Kidney epithelial cell (primary cell): ENCODE data around the gene KIFC1. TPM values are rescaled to one million over a fixed set of nuclear protein-coding genes. Genes with fewer than 3 reads are reported as not detected.

ENCODE experiments used
- DNase-seq: peaks from one replicate; pipeline ENCODE4 v3.0.0-alpha.2; 2010; ENCODE audit warnings: low read depth
- H3K27me3 ChIP-seq: 2 replicates; pipeline ENCODE4 v1.6.0; 2011; ENCODE audit warnings: low read length; ENCODE audit not compliant: control insufficient read depth, insufficient read depth
- H3K36me3 ChIP-seq: 2 replicates; pipeline ENCODE4 v1.5.1; 2011; ENCODE audit warnings: low read length; ENCODE audit not compliant: control insufficient read depth, insufficient read depth
- H3K4me3 ChIP-seq: 2 replicates; pipeline ENCODE4 v1.5.1; 2011; ENCODE audit warnings: low read depth, mild to moderate bottlenecking, control low read depth, low read length
- total RNA-seq: library from RNA; depleted of rRNA; stranded (reverse); fragments of >200 nt; gene quantifications from 2 replicates; pipeline ENCODE4 v1.2.3, GENCODE V29; 2015
- TF ChIP-seq, protein P1 (sequence below): IDR thresholded peaks from 2 replicates; pipeline ENCODE4 v1.5.1; 2011; ENCODE audit warnings: mild to moderate bottlenecking, moderate library complexity, low read length, control low read depth, inconsistent platforms; ENCODE audit not compliant: insufficient read depth, poor library complexity, severe bottlenecking

The KIFC1 gene
- total RNA-seq, 1 donor from 2014 or later, result 8.4 TPM

DNA sequence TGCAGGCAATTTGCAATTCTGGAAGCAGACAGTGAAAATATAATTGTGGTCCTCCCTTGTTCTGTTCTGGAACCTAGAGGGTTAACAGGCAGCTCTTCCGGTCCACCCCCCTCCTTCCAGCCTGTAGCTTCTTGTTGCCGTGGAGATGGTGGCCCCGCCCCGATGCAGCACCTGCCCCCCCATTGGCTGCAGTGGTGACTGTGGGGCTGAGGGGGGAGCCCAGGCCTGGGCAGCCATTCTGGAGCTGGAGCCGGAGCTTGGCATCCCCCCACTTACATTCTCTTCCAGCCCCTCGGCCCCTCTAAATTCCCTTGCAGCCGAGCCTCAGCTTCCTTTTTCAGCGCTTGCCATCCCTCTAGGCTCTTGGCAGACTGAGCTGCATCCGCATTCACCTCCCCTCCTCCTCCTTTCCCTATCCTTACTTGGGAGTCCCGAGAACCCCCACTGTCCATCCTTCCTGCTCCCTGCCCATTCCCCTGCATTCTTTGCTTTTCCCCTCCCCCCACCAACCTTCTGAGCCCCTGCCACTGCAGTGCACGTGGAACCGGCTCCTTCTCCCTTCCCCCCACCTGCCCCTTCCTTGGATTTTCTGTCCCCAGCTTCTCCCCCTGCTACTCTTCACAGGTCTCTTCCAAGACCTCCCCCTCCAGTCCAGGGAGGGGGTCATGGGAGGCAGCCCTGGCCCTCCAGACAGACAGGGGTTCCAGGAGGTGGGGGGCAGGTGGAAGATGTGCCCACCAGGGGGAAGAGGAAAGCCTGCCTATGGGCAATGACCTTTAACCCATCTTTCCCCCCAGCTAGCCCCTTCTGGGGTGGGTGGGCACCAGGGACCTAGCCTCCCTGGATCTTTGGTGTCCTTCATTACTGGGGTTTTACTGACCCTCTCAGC lies 39.6 kb downstream of the KIFC1 start:
- DNase-seq, result no peak
- no peak overlapping the region for H3K4me3 ChIP-seq

DNA sequence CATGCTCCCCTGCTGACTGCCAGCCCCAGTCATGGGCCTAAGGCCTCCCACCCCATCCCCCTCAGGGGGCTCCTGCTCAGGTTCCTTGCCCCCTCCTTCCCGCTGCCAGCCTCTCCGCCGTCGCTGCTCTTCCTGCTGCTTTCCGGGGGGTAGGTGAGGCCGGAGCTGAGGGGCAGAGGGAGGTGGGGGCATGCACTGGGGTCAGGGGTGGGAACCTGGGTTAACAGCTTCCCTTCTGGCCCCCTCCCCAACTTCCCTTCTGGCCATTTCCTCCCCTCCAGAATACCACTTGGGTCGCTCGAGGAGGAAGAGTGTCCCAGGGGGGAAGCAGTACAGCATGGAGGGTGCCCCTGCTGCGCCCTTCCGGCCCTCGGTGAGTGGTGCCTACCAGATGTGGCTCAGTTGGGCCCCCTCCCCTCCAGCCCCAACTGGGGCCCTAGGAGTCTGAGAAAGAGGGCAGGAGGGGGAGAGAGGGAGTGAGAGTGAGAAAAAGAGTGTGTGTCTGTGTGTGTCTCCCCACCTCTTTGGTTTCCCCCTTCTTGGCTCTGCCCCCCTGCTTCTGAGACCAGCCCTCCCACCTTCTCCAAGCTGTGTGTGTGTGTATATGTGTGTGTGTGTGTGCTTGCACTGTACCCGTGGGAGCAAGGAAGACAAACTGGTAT lies 40.4 kb downstream of the KIFC1 start:
- no peak for DNase-seq
- H3K4me3 ChIP-seq, result no peak overlapping the region
- TF ChIP-seq, protein P1, sequence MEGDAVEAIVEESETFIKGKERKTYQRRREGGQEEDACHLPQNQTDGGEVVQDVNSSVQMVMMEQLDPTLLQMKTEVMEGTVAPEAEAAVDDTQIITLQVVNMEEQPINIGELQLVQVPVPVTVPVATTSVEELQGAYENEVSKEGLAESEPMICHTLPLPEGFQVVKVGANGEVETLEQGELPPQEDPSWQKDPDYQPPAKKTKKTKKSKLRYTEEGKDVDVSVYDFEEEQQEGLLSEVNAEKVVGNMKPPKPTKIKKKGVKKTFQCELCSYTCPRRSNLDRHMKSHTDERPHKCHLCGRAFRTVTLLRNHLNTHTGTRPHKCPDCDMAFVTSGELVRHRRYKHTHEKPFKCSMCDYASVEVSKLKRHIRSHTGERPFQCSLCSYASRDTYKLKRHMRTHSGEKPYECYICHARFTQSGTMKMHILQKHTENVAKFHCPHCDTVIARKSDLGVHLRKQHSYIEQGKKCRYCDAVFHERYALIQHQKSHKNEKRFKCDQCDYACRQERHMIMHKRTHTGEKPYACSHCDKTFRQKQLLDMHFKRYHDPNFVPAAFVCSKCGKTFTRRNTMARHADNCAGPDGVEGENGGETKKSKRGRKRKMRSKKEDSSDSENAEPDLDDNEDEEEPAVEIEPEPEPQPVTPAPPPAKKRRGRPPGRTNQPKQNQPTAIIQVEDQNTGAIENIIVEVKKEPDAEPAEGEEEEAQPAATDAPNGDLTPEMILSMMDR, result no peak
- no peaks in the 10 kb centered on the region for H3K36me3 ChIP-seq
- H3K27me3 ChIP-seq, result no peaks in the 10 kb centered on the region

More for the DNA sequence above, 39.6 kb downstream of the KIFC1 start:
- TF ChIP-seq, protein P1, result no peak
- Histone ChIP-seq H3K27me3 (no peaks in the 10 kb centered on the region), H3K36me3 (no peaks in the 10 kb centered on the region)

- no peaks in the 10 kb centered on the region for H3K27me3 ChIP-seq
- no peak for DNase-seq
- TF ChIP-seq, protein P1, result no peak
- H3K36me3 ChIP-seq, result no peaks in the 10 kb centered on the region
- H3K4me3 ChIP-seq, result no peak overlapping the region
These were observed 40.9 kb downstream of the KIFC1 start for GRCh38 chr6:33432546-33432945.

GRCh38 chr6:33433001-33433543 lies 41.4 kb downstream of the KIFC1 start:
- no peak for DNase-seq
- Histone ChIP-seq H3K4me3 (no peak overlapping the region), H3K36me3 (peaks cover under 1% of the 10 kb centered on the region), H3K27me3 (no peaks in the 10 kb centered on the region)
- TF ChIP-seq, protein P1, result no peak

GRCh38 chr6:33433544-33434191 lies 42.0 kb downstream of the KIFC1 start:
- no peak for DNase-seq
- Histone ChIP-seq H3K4me3 (no peak overlapping the region), H3K27me3 (no peaks in the 10 kb centered on the region), H3K36me3 (peaks cover 1% of the 10 kb centered on the region)
- TF ChIP-seq, protein P1, result no peak
